CD14-positive monocyte (primary cell): Measurements from ENCODE around the gene FARP2. TPM values are rescaled to one million over a fixed set of nuclear protein-coding genes. Genes with fewer than 3 reads are reported as not detected.

Experiments
- DNase-seq, 3 donors: peaks; one replicate each; pipeline ENCODE4 v3.0.0-alpha.2; 2011 to 2022
- H2AFZ ChIP-seq: 2 replicates; pipeline ENCODE4 v1.6.0; 2012; ENCODE audit warnings: mild to moderate bottlenecking, low read depth, low read length, inconsistent platforms; ENCODE audit not compliant: insufficient read depth, poor library complexity, severe bottlenecking
- H3K27ac ChIP-seq, 2 donors: 1 replicate in 1 of 2; 2 replicates in 1 of 2; pipeline ENCODE4 v1.5.1; 2012 to 2013; ENCODE audit warnings: low read length in 2 of 2, control low read depth in 1 of 2, inconsistent platforms in 1 of 2, low read depth in 1 of 2, mild to moderate bottlenecking in 1 of 2
- H3K27me3 ChIP-seq, 2 donors: one replicate each; pipeline versions ENCODE4 v1.6.0 to v1.6.1; 2011 to 2013; ENCODE audit warnings: low read length in 2 of 2; ENCODE audit not compliant: control insufficient read depth in 2 of 2, insufficient read depth in 2 of 2
- H3K36me3 ChIP-seq, 2 donors: replicated peaks in 1 of 2; 1 replicate in 1 of 2; 2 replicates in 1 of 2; pipeline versions ENCODE4 v1.5.1 to v1.6.1; 2012 to 2013; ENCODE audit warnings: low read length in 2 of 2, control low read depth in 1 of 2, inconsistent platforms in 1 of 2, mild to moderate bottlenecking in 1 of 2; ENCODE audit not compliant: insufficient read depth in 2 of 2, control insufficient read depth in 1 of 2
- H3K4me1 ChIP-seq, 2 donors: 1 replicate in 1 of 2; 2 replicates in 1 of 2; pipeline versions ENCODE4 v1.5.1 to v1.6.1; 2012 to 2013; ENCODE audit warnings: low read length in 2 of 2, control low read depth in 1 of 2, inconsistent platforms in 1 of 2, mild to moderate bottlenecking in 1 of 2, moderate library complexity in 1 of 2; ENCODE audit not compliant: insufficient read depth in 2 of 2, control insufficient read depth in 1 of 2
- H3K4me2 ChIP-seq: replicated peaks from 2 replicates; pipeline ENCODE3; 2012; ENCODE audit warnings: low read length, moderate library complexity, mild to moderate bottlenecking; ENCODE audit not compliant: poor library complexity, severe bottlenecking; ENCODE audit errors: extremely low read depth
- H3K4me3 ChIP-seq, 3 experiments: fragments of 200-600 bp in 1 of 3; sonication (generic) in 1 of 3; replicated peaks in 1 of 3; 1 replicate in 2 of 3; 2 replicates in 1 of 3; pipeline ENCODE4 v1.5.1; 2011 to 2013; ENCODE audit warnings: low read length in 3 of 3, mild to moderate bottlenecking in 3 of 3, control low read depth in 2 of 3, low read depth in 2 of 3, inconsistent platforms in 1 of 3, moderate library complexity in 1 of 3
- H3K79me2 ChIP-seq: 2 replicates; pipeline ENCODE4 v1.6.0; 2012; ENCODE audit warnings: mild to moderate bottlenecking, control low read depth, inconsistent platforms, low read length, moderate library complexity; ENCODE audit not compliant: insufficient read depth
- H3K9ac ChIP-seq: 2 replicates; pipeline ENCODE4 v1.6.0; 2017; ENCODE audit warnings: low read length, mild to moderate bottlenecking; ENCODE audit not compliant: insufficient read depth, poor library complexity, severe bottlenecking
- H3K9me3 ChIP-seq, 2 donors: replicated peaks in 1 of 2; 1 replicate in 1 of 2; 2 replicates in 1 of 2; pipeline versions ENCODE4 v1.5.1 to v1.6.1; 2012 to 2013; ENCODE audit warnings: low read length in 2 of 2, control low read depth in 1 of 2; ENCODE audit not compliant: control insufficient read depth in 1 of 2, insufficient read depth in 1 of 2
- H4K20me1 ChIP-seq: 2 replicates; pipeline ENCODE4 v1.6.0; 2012; ENCODE audit warnings: mild to moderate bottlenecking, low read length, control low read depth, moderate library complexity; ENCODE audit not compliant: insufficient read depth
- H3K27ac Mint-ChIP-seq, 7 donors: one replicate each; pipeline ENCODE4 v1.8.0; 2020; ENCODE audit warnings: mild to moderate bottlenecking in 7 of 7, mixed read lengths in 7 of 7, moderate library complexity in 6 of 7, inconsistent platforms in 2 of 7
- H3K27me3 Mint-ChIP-seq, 3 donors: one replicate each; pipeline ENCODE4 v1.8.0; 2021 to 2022; ENCODE audit warnings: low read depth in 3 of 3, mild to moderate bottlenecking in 3 of 3, mixed read lengths in 3 of 3, moderate library complexity in 3 of 3, inconsistent platforms in 1 of 3
- H3K36me3 Mint-ChIP-seq, 2 donors: one replicate each; pipeline ENCODE4 v1.8.0; 2020; ENCODE audit warnings: mixed read lengths in 2 of 2, inconsistent platforms in 1 of 2, mild to moderate bottlenecking in 1 of 2
- H3K4me1 Mint-ChIP-seq: one replicate; pipeline ENCODE4 v1.8.0; 2020; ENCODE audit warnings: mild to moderate bottlenecking, mixed read lengths
- H3K4me3 Mint-ChIP-seq, 2 donors: one replicate each; pipeline ENCODE4 v1.8.0; 2020; ENCODE audit warnings: mild to moderate bottlenecking in 2 of 2, mixed read lengths in 2 of 2, moderate library complexity in 1 of 2
- H3K9me3 Mint-ChIP-seq, 7 donors: one replicate each; pipeline ENCODE4 v1.8.0; 2020 to 2022; ENCODE audit warnings: mixed read lengths in 7 of 7, mild to moderate bottlenecking in 6 of 7, moderate library complexity in 6 of 7, inconsistent platforms in 2 of 7
- WGBS: methylation state at CpG from one replicate; pipeline ENCODE4 v1.1.5; 2013; ENCODE audit warnings: missing lambda C conversion rate; ENCODE audit not compliant: insufficient coverage; 5-methylcytosine and 5-hydroxymethylcytosine counted together
- intact Hi-C, 2 donors: fragments of 100-400 bp; cut with micrococcal nuclease; formaldehyde crosslinking; loops; one replicate each; pipeline versions ENCODE4 v1.15.0 to v1.15.1; 2023
- polyA plus RNA-seq, 3 donors: library from polyadenylated mRNA; depleted of rRNA in 1 of 3; unstranded in 2 of 3; stranded (reverse) in 1 of 3; fragments of 300-500 nt in 2 of 3; fragments of >200 nt in 1 of 3; fragmentation: Illumina TruSeq in 2 of 3; gene quantifications; 1 replicate in 2 of 3; 2 replicates in 1 of 3; pipeline ENCODE4 v1.2.3, GENCODE V29; 2012 to 2021
- TF ChIP-seq, protein P1 (sequence below): fragments of 200-600 bp; IDR thresholded peaks from one replicate; pipeline ENCODE4 v1.8.0; 2022; ENCODE audit warnings: antibody characterized with exemption, mild to moderate bottlenecking

The FARP2 gene
- polyA plus RNA-seq, 3 donors = 6.7 to 8.5 (median 7.3) TPM

DNA sequence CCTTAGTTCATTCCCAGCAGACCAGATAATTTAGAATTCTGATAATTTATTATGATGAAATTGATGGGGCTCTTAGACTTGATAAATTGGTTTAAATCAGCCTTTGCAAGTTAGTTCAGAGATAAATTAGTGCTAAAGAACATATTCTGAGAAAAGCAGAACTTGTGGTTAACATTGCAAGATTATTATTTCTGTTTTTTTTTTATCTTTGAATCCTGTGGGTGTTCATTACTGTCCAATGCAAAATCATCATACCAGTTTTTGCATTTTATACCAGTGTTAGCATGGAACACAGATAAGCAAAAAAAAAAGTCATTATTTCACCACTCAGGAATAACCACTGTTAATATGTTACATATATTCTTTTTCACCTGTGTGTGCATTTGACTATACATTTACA lies 31.3 kb upstream of the FARP2 start:
- DNase-seq = peak in 1 of 3 donors; percentile 38
- Histone ChIP-seq H3K4me3 (peak overlapping the region in 1 of 3 experiments; percentile 19), H3K9ac (no peak overlapping the region)

GRCh38 chr2:241325257-241325656 lies 30.8 kb upstream of the FARP2 start:
- H3K9me3 ChIP-seq = no peaks in the 10 kb centered on the region
- peaks cover 44 to 54% of the 10 kb centered on the region in 2 donors for H3K36me3 Mint-ChIP-seq

More for the DNA sequence above, 31.3 kb upstream of the FARP2 start:
- TF ChIP-seq, protein P1, sequence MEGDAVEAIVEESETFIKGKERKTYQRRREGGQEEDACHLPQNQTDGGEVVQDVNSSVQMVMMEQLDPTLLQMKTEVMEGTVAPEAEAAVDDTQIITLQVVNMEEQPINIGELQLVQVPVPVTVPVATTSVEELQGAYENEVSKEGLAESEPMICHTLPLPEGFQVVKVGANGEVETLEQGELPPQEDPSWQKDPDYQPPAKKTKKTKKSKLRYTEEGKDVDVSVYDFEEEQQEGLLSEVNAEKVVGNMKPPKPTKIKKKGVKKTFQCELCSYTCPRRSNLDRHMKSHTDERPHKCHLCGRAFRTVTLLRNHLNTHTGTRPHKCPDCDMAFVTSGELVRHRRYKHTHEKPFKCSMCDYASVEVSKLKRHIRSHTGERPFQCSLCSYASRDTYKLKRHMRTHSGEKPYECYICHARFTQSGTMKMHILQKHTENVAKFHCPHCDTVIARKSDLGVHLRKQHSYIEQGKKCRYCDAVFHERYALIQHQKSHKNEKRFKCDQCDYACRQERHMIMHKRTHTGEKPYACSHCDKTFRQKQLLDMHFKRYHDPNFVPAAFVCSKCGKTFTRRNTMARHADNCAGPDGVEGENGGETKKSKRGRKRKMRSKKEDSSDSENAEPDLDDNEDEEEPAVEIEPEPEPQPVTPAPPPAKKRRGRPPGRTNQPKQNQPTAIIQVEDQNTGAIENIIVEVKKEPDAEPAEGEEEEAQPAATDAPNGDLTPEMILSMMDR = no peak
- H3K79me2 ChIP-seq = peaks cover 88% of the 10 kb centered on the region
- Mint-ChIP-seq H3K27me3 (no peaks in the 10 kb centered on the region), H3K36me3 (peaks cover 45 to 52% of the 10 kb centered on the region in 2 donors), H3K4me3 (peak overlapping the region in 1 of 2 donors; percentile 64), H3K4me1 (peaks cover 43% of the 10 kb centered on the region), H3K27ac (peak overlapping the region; percentile 8 to 86 (median 37)), H3K9me3 (peaks cover 0 to 2% (median 0%) of the 10 kb centered on the region in 7 donors)
- H3K27me3 ChIP-seq = no peaks in the 10 kb centered on the region
- H3K36me3 ChIP-seq = peaks cover 23 to 47% of the 10 kb centered on the region in 2 donors
- H3K4me2 ChIP-seq = peak overlapping the region; percentile 28
- no peak overlapping the region for H2AFZ ChIP-seq
- peaks cover 84% of the 10 kb centered on the region for H4K20me1 ChIP-seq
- H3K27ac ChIP-seq = peak overlapping the region in 1 of 2 donors; percentile 44
- intact Hi-C loops = no loop called here
- H3K4me1 ChIP-seq = peaks cover 22 to 47% of the 10 kb centered on the region in 2 donors
- H3K9me3 ChIP-seq = no peaks in the 10 kb centered on the region

More at GRCh38 chr2:241325257-241325656, 30.8 kb upstream of the FARP2 start:
- no peak for DNase-seq
- Histone ChIP-seq H3K27ac (peak overlapping the region in 1 of 2 donors; percentile 44), H3K4me3 (no peak overlapping the region), H4K20me1 (peaks cover 82% of the 10 kb centered on the region), H3K4me2 (peak overlapping the region; percentile 28), H3K79me2 (peaks cover 88% of the 10 kb centered on the region), H3K4me1 (peaks cover 22 to 45% of the 10 kb centered on the region in 2 donors), H2AFZ (no peak overlapping the region), H3K27me3 (no peaks in the 10 kb centered on the region), H3K9ac (no peak overlapping the region), H3K36me3 (peaks cover 28 to 52% of the 10 kb centered on the region in 2 donors)
- H3K9me3 Mint-ChIP-seq = peaks cover 0 to 2% (median 0%) of the 10 kb centered on the region in 7 donors
- peaks cover 38% of the 10 kb centered on the region for H3K4me1 Mint-ChIP-seq
- TF ChIP-seq, protein P1 = no peak
- H3K27me3 Mint-ChIP-seq = no peaks in the 10 kb centered on the region
- 100% methylated on average over 1 of the region's 1 CpG for WGBS
- H3K4me3 Mint-ChIP-seq = no peak overlapping the region
- peak overlapping the region in 2 of 7 donors; percentile 19 to 40 for H3K27ac Mint-ChIP-seq
- intact Hi-C loops = no loop called here
